ENCODE measurements around the gene MEGF11.

MEGF11 gene

DNA sequence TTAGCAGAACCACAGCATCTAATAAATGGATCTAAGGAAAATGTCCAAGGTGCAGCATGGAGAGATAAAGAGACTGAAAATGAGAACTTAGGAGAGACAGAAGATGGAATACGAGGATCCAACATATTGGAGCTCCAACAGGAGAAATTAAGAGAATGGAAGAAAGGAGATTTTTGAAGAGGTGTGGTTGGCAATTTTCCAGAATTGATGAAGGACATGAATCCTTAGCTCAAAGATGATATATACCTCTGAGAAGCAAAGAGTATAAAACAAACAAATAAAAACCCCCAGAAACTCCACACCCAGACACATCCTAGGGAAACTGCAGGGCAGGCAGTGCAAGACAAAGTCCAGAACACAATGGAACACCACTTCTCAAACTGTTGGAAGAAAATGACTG, 141.2 kb downstream of the MEGF11 start:
- no peak for DNase-seq (ENCODE audit: low read depth)

GRCh38 chr15:66111363-66111762, 142.2 kb downstream of the MEGF11 start:
- DNase-seq (ENCODE audit: low read depth) = no peak

GRCh38 chr15:66110864-66111263, 142.7 kb downstream of the MEGF11 start:
- DNase-seq (ENCODE audit: low read depth) = no peak

DNA sequence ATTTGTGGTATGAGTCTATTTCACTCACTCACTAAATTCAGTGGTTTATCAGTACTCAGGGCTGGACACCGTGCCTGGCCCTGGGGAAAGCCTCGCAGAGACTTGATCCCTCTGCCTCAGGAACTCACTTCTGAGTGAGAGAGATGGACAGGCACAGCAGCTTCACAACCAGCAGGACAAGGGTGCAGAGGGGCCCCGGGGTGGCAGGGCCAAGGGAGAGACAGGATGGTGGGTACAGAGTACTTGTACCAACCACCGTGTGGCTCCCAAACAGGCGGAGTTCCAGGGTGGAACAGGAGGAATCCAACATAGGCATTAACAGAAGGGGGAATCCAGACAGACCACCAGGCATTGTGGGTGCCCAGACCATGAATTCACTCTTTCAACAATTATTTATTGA, 143.7 kb downstream of the MEGF11 start:
- DNase-seq (ENCODE audit: low read depth) = no peak

GRCh38 chr15:66108483-66109265, 144.9 kb downstream of the MEGF11 start:
- DNase-seq (ENCODE audit: low read depth) = no peak

GRCh38 chr15:66107070-66107469, 146.5 kb downstream of the MEGF11 start:
- DNase-seq (ENCODE audit: low read depth) = no peak

- no peak for DNase-seq (ENCODE audit: low read depth)
Measured at GRCh38 chr15:66105286-66106265, 148.0 kb downstream of the MEGF11 start.

- DNase-seq (ENCODE audit: low read depth) = no peak
Measured at GRCh38 chr15:66103293-66103590, 150.3 kb downstream of the MEGF11 start.

- DNase-seq (ENCODE audit: low read depth) = no peak
Measured at GRCh38 chr15:66102563-66103292, 150.8 kb downstream of the MEGF11 start.

GRCh38 chr15:66101715-66102395, 151.7 kb downstream of the MEGF11 start:
- DNase-seq (ENCODE audit: low read depth) = no peak

DNA sequence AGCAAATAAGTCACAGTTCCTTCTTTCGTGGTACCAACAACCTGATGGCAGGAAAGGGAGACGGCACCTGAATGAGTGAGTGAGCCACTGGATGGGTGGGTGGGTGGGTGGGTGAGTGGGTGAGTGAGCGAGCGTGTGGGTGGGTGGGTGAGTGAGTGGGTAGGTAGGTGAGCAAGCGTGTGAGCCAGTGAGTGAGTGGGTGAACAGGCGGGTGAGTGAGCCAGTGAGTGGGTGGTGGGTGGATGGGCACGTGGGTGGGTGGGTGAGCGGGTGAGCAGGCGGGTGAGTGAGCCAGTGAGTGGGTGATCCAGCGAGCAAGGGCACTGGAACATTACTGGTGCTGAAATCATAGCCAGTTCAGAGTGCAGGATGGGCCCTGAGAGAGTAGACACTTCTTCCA, 152.8 kb downstream of the MEGF11 start:
- DNase-seq (ENCODE audit: low read depth) = no peak

GRCh38 chr15:66099950-66100671, 153.4 kb downstream of the MEGF11 start:
- DNase-seq (ENCODE audit: low read depth) = no peak

- DNase-seq (ENCODE audit: low read depth) = no peak
Measured at GRCh38 chr15:66098022-66098363, 155.6 kb downstream of the MEGF11 start.

DNA sequence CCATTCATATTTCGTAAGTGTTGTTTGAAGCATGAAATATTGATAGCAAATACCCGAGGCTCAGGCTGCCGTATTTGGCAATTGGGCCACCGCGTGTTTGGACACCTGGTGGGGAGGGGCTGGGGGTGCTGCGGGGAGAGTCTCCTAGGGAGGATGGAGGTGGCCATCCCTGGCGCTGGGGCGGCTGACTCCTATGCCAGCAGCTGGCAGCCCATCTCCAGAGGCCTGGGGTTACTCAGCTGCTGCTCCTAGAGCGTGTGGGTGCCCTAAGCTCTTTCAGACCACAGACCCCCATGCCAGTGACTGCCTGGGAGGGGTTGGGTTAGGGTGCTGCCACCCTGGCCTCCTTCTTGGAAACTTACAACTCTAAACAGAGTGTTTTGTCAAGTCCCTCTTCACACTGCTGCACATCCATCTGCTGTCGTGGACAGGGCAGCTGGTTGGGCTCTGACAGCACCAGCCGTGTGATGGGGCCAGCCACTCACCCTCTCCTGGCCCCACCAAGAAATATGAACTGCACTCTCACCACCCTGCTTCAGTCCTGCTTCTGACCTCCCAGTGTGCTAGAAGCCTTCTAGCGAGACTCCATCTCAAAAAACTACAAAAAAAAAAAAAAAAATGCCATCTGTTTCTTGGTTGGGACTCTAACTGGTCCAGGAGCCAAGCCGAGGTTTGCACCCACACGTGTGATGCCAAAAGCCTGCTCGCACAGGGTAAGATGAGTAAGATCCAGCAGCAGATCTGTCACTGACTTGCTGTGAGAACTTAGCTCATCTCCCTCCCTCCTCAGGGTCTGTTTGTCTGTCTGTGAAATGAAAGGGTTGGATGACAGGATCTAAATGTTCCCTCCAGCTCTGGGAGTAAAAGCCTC, 156.2 kb downstream of the MEGF11 start:
- DNase-seq (ENCODE audit: low read depth) = no peak

- no peak for DNase-seq (ENCODE audit: low read depth)
Measured at GRCh38 chr15:66096688-66097058, 156.9 kb downstream of the MEGF11 start.

GRCh38 chr15:66095871-66096687, 157.5 kb downstream of the MEGF11 start:
- DNase-seq (ENCODE audit: low read depth) = no peak

- no peak for DNase-seq (ENCODE audit: low read depth)
Measured at GRCh38 chr15:66094331-66094730, 159.2 kb downstream of the MEGF11 start.

GRCh38 chr15:66092053-66093016, 161.2 kb downstream of the MEGF11 start:
- no peak for DNase-seq (ENCODE audit: low read depth)

Measured in stimulated activated CD8-positive, alpha-beta memory T cell treated with anti-CD3 and anti-CD28 coated beads, Interleukin-4, amount 100 ng/mL, for 24 hours (primary cell).